Spleen (tissue), 11 donors: ENCODE measurements around the gene MRPL45. TPM values are rescaled to one million over a fixed set of nuclear protein-coding genes. Genes with fewer than 3 reads are reported as not detected.

Source experiments
- DNase-seq: peaks from one replicate; pipeline ENCODE4 v3.0.0-alpha.2; 2020
- H3K27ac ChIP-seq, 8 donors: fragments of 200-600 bp; sonication (generic) in 7 of 8; 1 replicate in 4 of 8; 2 replicates in 4 of 8; pipeline versions ENCODE4 v1.5.0 to v1.8.0; 2016 to 2021; ENCODE audit warnings: inconsistent platforms in 4 of 8, mild to moderate bottlenecking in 4 of 8, moderate library complexity in 1 of 8
- H3K27me3 ChIP-seq, 7 donors: fragments of 200-600 bp; sonication (generic) in 6 of 7; replicated peaks in 1 of 7; 1 replicate in 4 of 7; 2 replicates in 3 of 7; pipeline versions ENCODE4 v1.5.0 to v1.8.0; 2016 to 2021; ENCODE audit warnings: inconsistent platforms in 3 of 7, mild to moderate bottlenecking in 1 of 7
- H3K36me3 ChIP-seq, 6 donors: fragments of 200-600 bp; sonication (generic) in 5 of 6; 1 replicate in 4 of 6; 2 replicates in 2 of 6; pipeline versions ENCODE4 v1.5.0 to v1.8.0; 2016 to 2021; ENCODE audit warnings: inconsistent platforms in 2 of 6
- H3K4me1 ChIP-seq, 6 donors: fragments of 200-600 bp; sonication (generic) in 5 of 6; 1 replicate in 3 of 6; 2 replicates in 3 of 6; pipeline versions ENCODE4 v1.5.0 to v1.8.0; 2016 to 2021; ENCODE audit warnings: inconsistent platforms in 3 of 6
- H3K4me3 ChIP-seq, 8 donors: fragments of 200-600 bp; sonication (generic) in 7 of 8; 1 replicate in 4 of 8; 2 replicates in 4 of 8; pipeline versions ENCODE4 v1.5.0 to v1.8.0; 2016 to 2021; ENCODE audit warnings: inconsistent platforms in 4 of 8, mild to moderate bottlenecking in 4 of 8, moderate library complexity in 2 of 8
- H3K9me3 ChIP-seq, 8 donors: fragments of 200-600 bp; sonication (generic) in 7 of 8; 1 replicate in 4 of 8; 2 replicates in 4 of 8; pipeline versions ENCODE4 v1.5.0 to v1.8.0; 2016 to 2021; ENCODE audit warnings: inconsistent platforms in 4 of 8
- POLR2A ChIP-seq, 3 donors: fragments of 450-650 bp; IDR thresholded peaks; one replicate each; pipeline ENCODE4 v1.5.1; 2017; ENCODE audit warnings: antibody characterized with exemption in 3 of 3, mild to moderate bottlenecking in 1 of 3
- POLR2AphosphoS5 ChIP-seq, 3 donors: sonication (generic); formaldehyde crosslinking; IDR thresholded peaks; one replicate each; pipeline ENCODE4 v1.5.1; 2017; ENCODE audit warnings: antibody characterized with exemption in 3 of 3
- WGBS, 5 donors: extraction: QIAGEN DNeasy Blood & Tissue Kit in 3 of 5; methylation state at CpG; one replicate each; pipeline versions ENCODE4 v1.1.5 to v1.1.7; 2013 to 2018; 5-methylcytosine and 5-hydroxymethylcytosine counted together
- intact Hi-C: fragments of 100-400 bp; cut with DNase I; formaldehyde crosslinking; loops from one replicate; pipeline ENCODE4 v1.15.0; 2023; ENCODE audit warnings: low total_unique reads
- polyA plus RNA-seq, 3 donors: library from polyadenylated mRNA; stranded (reverse); fragments of 200-250 nt; gene quantifications; one replicate each; pipeline ENCODE4 v1.2.1, GENCODE V29; 2013
- total RNA-seq, 7 donors: library from RNA; depleted of rRNA in 3 of 7; stranded (reverse); fragments of >200 nt in 3 of 7; fragmentation: NEBNext Ultra II Directional in 4 of 7; extraction: Animal tissue kit (Norgen Biotek cat#: 25700) in 4 of 7; gene quantifications; one replicate each; pipeline versions ENCODE4 v1.1.0 to v1.2.1, GENCODE V29; 2016 to 2021
- TF ChIP-seq, protein P1 (sequence below), 11 experiments: fragments of 200-600 bp in 7 of 11; fragments of 450-650 bp in 4 of 11; sonication (generic) in 4 of 11; IDR thresholded peaks in 8 of 11; conservative IDR thresholded peaks in 3 of 11; 1 replicate in 7 of 11; 2 replicates in 4 of 11; pipeline versions ENCODE4 v1.4.0 to v1.8.0; 2016 to 2021; ENCODE audit warnings: antibody characterized with exemption in 11 of 11, inconsistent platforms in 4 of 11, mild to moderate bottlenecking in 1 of 11
- donor health status: healthy with polysubstance abuse.
- donor health status: DM: no; HTN: no; CAD: no; lungs with moderate emphysema.
- donor health status: DM: no; HTN: no; CAD: no.
- donor health status: Bipolar disorder and iron deficiency.
- donor health status: healthy.
- donor health status: DM: no; HTN: no; CAD: no.
- donor health status: DM: yes; HTN: yes; CAD: no.

The MRPL45 gene
- total and polyA plus RNA-seq, 10 donors: 17.4 to 25.6 (median 20.7) TPM

DNA sequence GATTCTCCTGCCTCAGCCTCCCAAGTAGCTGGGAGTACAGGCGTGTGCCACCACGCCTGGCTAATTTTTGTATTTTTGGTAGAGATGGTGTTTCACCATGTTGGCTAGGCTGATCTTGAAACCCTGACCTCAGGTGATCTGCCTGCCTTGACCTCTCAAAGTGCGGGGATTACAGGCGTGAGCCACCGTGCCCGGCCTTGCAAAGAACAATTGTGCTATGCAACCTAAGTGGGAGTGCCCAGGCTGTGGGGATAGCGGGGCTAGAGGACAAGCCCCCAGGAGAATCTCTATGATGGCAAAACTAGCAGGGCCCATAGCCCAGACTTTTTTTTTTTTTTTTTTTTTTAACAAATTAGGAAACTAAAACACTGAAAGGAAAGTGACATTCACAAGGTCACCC is 48.8 kb downstream of the MRPL45 start:
- no peak for DNase-seq
- peaks cover 0 to 17% (median 0%) of the 10 kb centered on the region in 7 donors for H3K27me3 ChIP-seq
- H3K9me3 ChIP-seq: no peaks in the 10 kb centered on the region
- peaks cover 0 to 10% (median under 1%) of the 10 kb centered on the region in 6 donors for H3K4me1 ChIP-seq
- TF ChIP-seq, protein P1, sequence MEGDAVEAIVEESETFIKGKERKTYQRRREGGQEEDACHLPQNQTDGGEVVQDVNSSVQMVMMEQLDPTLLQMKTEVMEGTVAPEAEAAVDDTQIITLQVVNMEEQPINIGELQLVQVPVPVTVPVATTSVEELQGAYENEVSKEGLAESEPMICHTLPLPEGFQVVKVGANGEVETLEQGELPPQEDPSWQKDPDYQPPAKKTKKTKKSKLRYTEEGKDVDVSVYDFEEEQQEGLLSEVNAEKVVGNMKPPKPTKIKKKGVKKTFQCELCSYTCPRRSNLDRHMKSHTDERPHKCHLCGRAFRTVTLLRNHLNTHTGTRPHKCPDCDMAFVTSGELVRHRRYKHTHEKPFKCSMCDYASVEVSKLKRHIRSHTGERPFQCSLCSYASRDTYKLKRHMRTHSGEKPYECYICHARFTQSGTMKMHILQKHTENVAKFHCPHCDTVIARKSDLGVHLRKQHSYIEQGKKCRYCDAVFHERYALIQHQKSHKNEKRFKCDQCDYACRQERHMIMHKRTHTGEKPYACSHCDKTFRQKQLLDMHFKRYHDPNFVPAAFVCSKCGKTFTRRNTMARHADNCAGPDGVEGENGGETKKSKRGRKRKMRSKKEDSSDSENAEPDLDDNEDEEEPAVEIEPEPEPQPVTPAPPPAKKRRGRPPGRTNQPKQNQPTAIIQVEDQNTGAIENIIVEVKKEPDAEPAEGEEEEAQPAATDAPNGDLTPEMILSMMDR (IDR thresholded peaks at IDR 0.05 in 8 of 11, conservative IDR thresholded peaks at IDR 0.05 in 3 of 11): no peak
- no peak for TF ChIP-seq POLR2A (IDR thresholded peaks at IDR 0.05)
- TF ChIP-seq POLR2AphosphoS5 (IDR thresholded peaks at IDR 0.05): no peak
- H3K4me3 ChIP-seq: no peak overlapping the region
- 82 to 93% (median 84%) methylated on average over 7 of the region's 7 CpGs for WGBS, 5 donors
- no peak overlapping the region for H3K27ac ChIP-seq
- intact Hi-C loops: no loop called here
- H3K36me3 ChIP-seq: no peaks in the 10 kb centered on the region

DNA sequence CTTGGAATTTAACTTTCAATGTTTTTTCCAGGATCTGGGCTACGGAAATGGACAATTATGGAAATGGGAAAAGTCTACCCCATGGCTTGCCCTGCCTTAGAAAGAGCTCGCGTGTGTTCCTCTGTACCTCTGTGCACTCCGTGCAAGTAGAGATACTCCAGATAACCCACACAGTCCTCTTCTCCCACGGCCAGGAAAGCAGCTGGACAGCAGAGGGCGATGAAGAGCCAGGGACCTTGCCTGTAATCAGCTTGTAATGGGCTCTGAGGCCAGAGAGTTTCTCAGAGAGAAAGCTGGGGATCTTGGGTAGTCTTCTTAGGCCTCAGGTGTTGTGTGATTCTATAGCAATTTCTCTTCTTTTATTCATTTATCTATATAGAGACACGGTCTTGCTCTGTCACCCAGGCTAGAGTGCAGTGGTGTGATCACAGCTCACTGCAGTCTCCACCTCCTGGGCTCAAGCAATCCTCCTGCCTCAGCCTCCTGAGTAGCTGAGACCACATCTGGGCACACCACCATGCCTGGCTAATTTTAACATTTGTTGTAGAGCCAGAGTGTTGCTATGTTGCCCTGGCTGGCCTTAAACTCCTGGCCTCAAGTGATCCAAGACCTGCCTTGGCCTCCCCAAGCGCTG is 52.2 kb downstream of the MRPL45 start:
- intact Hi-C loops: loop anchor here (2.0 kb wide), 1 partner anchor 66 kb away; no protein-coding TSS in a partner anchor
- WGBS, 5 donors: 14 to 16% (median 14%) methylated on average over 8 of the region's 8 CpGs
- no peaks in the 10 kb centered on the region for H3K27me3 ChIP-seq
- H3K4me1 ChIP-seq: peaks cover 6 to 37% (median 22%) of the 10 kb centered on the region in 6 donors
- H3K36me3 ChIP-seq: no peaks in the 10 kb centered on the region
- TF ChIP-seq, protein P1 (IDR thresholded peaks at IDR 0.05 in 8 of 11, conservative IDR thresholded peaks at IDR 0.05 in 3 of 11): peak; percentile 65 to 96 (median 86)
- TF ChIP-seq POLR2AphosphoS5 (IDR thresholded peaks at IDR 0.05): no peak
- no peaks in the 10 kb centered on the region for H3K9me3 ChIP-seq
- no peak overlapping the region for H3K27ac ChIP-seq
- peak; percentile 92 for DNase-seq
- no peak overlapping the region for H3K4me3 ChIP-seq

DNA sequence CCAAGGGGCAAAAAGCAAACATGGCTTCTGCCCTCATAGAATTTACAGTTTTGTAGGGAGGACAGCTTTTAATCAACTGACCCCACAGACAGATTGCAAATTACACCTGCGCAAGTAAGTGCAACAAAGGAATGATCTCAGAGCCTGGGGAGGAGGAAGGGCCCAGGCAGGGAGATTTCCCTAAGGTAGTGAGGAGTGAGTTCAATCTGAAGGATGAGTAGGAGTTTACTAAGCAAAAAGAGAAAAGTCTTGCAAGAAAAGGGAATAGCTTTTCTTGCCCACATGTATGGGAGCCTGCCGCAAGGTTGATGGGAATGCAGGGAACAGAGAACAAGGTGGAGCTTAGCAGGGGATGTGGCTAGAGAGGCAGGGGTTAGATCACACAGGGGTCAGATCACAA is 53.1 kb downstream of the MRPL45 start:
- peaks cover 6 to 46% (median 30%) of the 10 kb centered on the region in 6 donors for H3K4me1 ChIP-seq
- no peak overlapping the region for H3K27ac ChIP-seq
- intact Hi-C loops: no loop called here
- 94 to 100% (median 97%) methylated on average over 2 of the region's 2 CpGs for WGBS, 5 donors
- TF ChIP-seq POLR2AphosphoS5 (IDR thresholded peaks at IDR 0.05): no peak
- TF ChIP-seq, protein P1 (IDR thresholded peaks at IDR 0.05 in 8 of 11, conservative IDR thresholded peaks at IDR 0.05 in 3 of 11): no peak
- TF ChIP-seq POLR2A (IDR thresholded peaks at IDR 0.05): no peak
- no peaks in the 10 kb centered on the region for H3K9me3 ChIP-seq
- no peaks in the 10 kb centered on the region for H3K27me3 ChIP-seq
- DNase-seq: peak; percentile 10
- H3K36me3 ChIP-seq: no peaks in the 10 kb centered on the region
- H3K4me3 ChIP-seq: no peak overlapping the region

DNA sequence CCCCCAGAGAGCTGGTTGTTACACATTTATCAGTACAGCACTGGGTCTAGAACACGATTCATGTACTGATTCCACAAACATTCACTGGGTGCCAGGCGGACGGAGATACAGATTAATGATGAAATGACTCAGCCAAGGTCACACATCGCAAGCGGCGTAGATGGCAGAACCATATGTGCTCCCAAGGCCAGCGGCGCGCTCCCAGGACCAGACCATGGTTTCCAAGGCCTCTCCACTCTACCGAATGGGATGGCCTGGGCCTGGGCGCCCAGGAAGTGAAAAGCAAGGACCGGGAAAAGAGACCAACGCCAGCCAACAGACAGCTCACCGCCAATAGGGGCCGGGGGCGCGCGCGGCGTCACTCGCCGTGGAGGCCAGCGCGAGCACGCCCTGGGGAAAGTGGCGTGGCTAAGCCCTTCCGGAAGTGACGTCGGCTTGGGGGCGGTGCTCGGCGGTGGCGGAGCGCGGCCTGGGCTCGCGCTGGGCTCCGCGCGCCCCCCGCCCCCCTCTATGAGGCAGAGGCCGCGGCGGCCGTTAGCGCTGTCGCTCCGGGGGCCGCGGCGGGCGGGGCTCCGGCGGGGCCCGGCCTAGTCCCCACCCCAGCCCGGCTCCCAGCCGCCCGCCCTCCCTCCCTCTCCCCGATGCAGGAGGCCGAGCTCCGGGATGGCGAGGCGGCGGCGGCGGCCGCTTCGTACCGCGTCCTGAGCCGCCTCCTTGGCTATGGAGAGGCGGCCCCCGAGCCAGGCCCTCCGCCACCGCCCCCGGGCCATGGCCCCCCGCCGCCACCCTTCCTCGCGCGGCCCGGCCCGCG is 54.6 kb downstream of the MRPL45 start, which contains the start of gene SOCS7:
TSS of gene SOCS7 (plus strand) at position 433 of the 811 bp plus-strand sequence. CDS start at position 642, 209 bp downstream.
- no peaks in the 10 kb centered on the region for H3K27me3 ChIP-seq
- WGBS, 5 donors: 4 to 28% (median 11%) methylated on average over 9 to 83 of the region's 84 CpGs
- no peaks in the 10 kb centered on the region for H3K36me3 ChIP-seq
- H3K9me3 ChIP-seq: no peaks in the 10 kb centered on the region
- H3K4me1 ChIP-seq: peaks cover 6 to 59% (median 35%) of the 10 kb centered on the region in 6 donors
- peak in 1 of 3 donors; percentile 20 for TF ChIP-seq POLR2A (IDR thresholded peaks at IDR 0.05)
- TF ChIP-seq, protein P1 (IDR thresholded peaks at IDR 0.05 in 8 of 11, conservative IDR thresholded peaks at IDR 0.05 in 3 of 11): peak in 2 of 11 experiments; percentile 15 to 30
- peak; percentile 88 for TF ChIP-seq POLR2AphosphoS5 (IDR thresholded peaks at IDR 0.05)
- peak; percentile 98 for DNase-seq
- peak within 1 kb of the TSS; percentile 67 to 95 (median 84) for H3K4me3 ChIP-seq
- peak within 1 kb of the TSS; percentile 73 to 90 (median 84) for H3K27ac ChIP-seq
- intact Hi-C loops: no loop called here
